SJSA1 (cell line): Measurements from ENCODE around the gene MAST2. TPM values are rescaled to one million over a fixed set of nuclear protein-coding genes. Genes with fewer than 3 reads are reported as not detected.

Experiments used
- DNase-seq, 2 experiments: peaks; one replicate each; pipeline ENCODE4 v3.0.0-alpha.2; 2015 to 2020; ENCODE audit warnings: low spot score in 2 of 2, low read depth in 1 of 2
- H3K27ac ChIP-seq: fragments of 250-450 bp; sonication (Bioruptor Pico); 2 replicates; pipeline ENCODE4 v1.5.1; 2020; ENCODE audit warnings: mild to moderate bottlenecking, moderate library complexity
- H3K27me3 ChIP-seq: fragments of 250-450 bp; sonication (Bioruptor Pico); replicated peaks from 2 replicates; pipeline ENCODE4 v1.5.1; 2020; ENCODE audit warnings: mild to moderate bottlenecking, moderate library complexity
- H3K36me3 ChIP-seq: fragments of 250-450 bp; sonication (Bioruptor Pico); 2 replicates; pipeline ENCODE4 v1.5.1; 2020; ENCODE audit warnings: mild to moderate bottlenecking
- H3K4me1 ChIP-seq: fragments of 250-450 bp; sonication (Bioruptor Pico); replicated peaks from 2 replicates; pipeline ENCODE4 v1.6.1; 2021; ENCODE audit warnings: mild to moderate bottlenecking
- H3K4me3 ChIP-seq: fragments of 250-450 bp; sonication (Bioruptor Pico); 2 replicates; pipeline ENCODE4 v1.5.1; 2020; ENCODE audit warnings: mild to moderate bottlenecking
- H3K9me3 ChIP-seq: fragments of 250-450 bp; sonication (Bioruptor Pico); replicated peaks from 2 replicates; pipeline ENCODE4 v1.5.1; 2020; ENCODE audit warnings: mild to moderate bottlenecking
- total RNA-seq: library from RNA; depleted of rRNA; stranded (reverse); fragments of >200 nt; shearing (Covaris generic); gene quantifications from 2 replicates; pipeline ENCODE4 v1.2.3, GENCODE V29; 2014

The MAST2 gene
- total RNA-seq, 1 experiment from 2014 or later = 16.8 TPM

GRCh38 chr1:46062651-46063319 is 259.4 kb downstream of the MAST2 start:
- no peak overlapping the region for H3K27ac ChIP-seq
- DNase-seq = peak in 1 of 2 experiments; percentile 11

GRCh38 chr1:46064708-46065107 is 261.3 kb downstream of the MAST2 start:
- no peaks in the 10 kb centered on the region for H3K27me3 ChIP-seq
- H3K9me3 ChIP-seq = no peaks in the 10 kb centered on the region; the same call in 1 of the 2 replicates
- peaks cover 13% of the 10 kb centered on the region for H3K36me3 ChIP-seq
- H3K27ac ChIP-seq = no peak overlapping the region
- H3K4me3 ChIP-seq = no peak overlapping the region
- DNase-seq = no peak
- no peaks in the 10 kb centered on the region; the same call in 1 of the 2 replicates for H3K4me1 ChIP-seq

More at GRCh38 chr1:46062651-46063319, 259.4 kb downstream of the MAST2 start:
- Histone ChIP-seq H3K27me3 (no peaks in the 10 kb centered on the region), H3K4me1 (no peaks in the 10 kb centered on the region; the same call in 1 of the 2 replicates), H3K36me3 (peaks cover 17% of the 10 kb centered on the region), H3K9me3 (no peaks in the 10 kb centered on the region; the same call in 1 of the 2 replicates), H3K4me3 (no peak overlapping the region)

- Histone ChIP-seq H3K27ac (no peak overlapping the region), H3K4me3 (no peak overlapping the region), H3K4me1 (no peaks in the 10 kb centered on the region; the same call in 1 of the 2 replicates), H3K9me3 (no peaks in the 10 kb centered on the region; the same call in 1 of the 2 replicates), H3K36me3 (peaks cover 16% of the 10 kb centered on the region), H3K27me3 (no peaks in the 10 kb centered on the region)
- no peak for DNase-seq
Observed at GRCh38 chr1:46065405-46065804, 262.0 kb downstream of the MAST2 start.

GRCh38 chr1:46067652-46068051 is 264.2 kb downstream of the MAST2 start:
- no peaks in the 10 kb centered on the region for H3K27me3 ChIP-seq
- no peak for DNase-seq
- H3K27ac ChIP-seq = no peak overlapping the region
- H3K9me3 ChIP-seq = no peaks in the 10 kb centered on the region
- peaks cover 6% of the 10 kb centered on the region; the same call in 1 of the 2 replicates for H3K36me3 ChIP-seq
- H3K4me3 ChIP-seq = no peak overlapping the region
- no peaks in the 10 kb centered on the region; the same call in 1 of the 2 replicates for H3K4me1 ChIP-seq

- no peaks in the 10 kb centered on the region; the same call in 1 of the 2 replicates for H3K4me1 ChIP-seq
- no peaks in the 10 kb centered on the region for H3K9me3 ChIP-seq
- peaks cover 6% of the 10 kb centered on the region; the same call in 1 of the 2 replicates for H3K36me3 ChIP-seq
- no peak overlapping the region for H3K27ac ChIP-seq
- DNase-seq = no peak
- no peak overlapping the region for H3K4me3 ChIP-seq
- no peaks in the 10 kb centered on the region for H3K27me3 ChIP-seq
Observed at GRCh38 chr1:46068525-46068924, 265.1 kb downstream of the MAST2 start.

- Histone ChIP-seq H3K27me3 (no peaks in the 10 kb centered on the region), H3K27ac (no peak overlapping the region), H3K9me3 (no peaks in the 10 kb centered on the region), H3K4me1 (no peaks in the 10 kb centered on the region; the same call in 1 of the 2 replicates), H3K4me3 (no peak overlapping the region), H3K36me3 (peaks cover 6% of the 10 kb centered on the region; the same call in 1 of the 2 replicates)
- DNase-seq = no peak
Observed at GRCh38 chr1:46070164-46070814, 266.9 kb downstream of the MAST2 start.

- no peaks in the 10 kb centered on the region for H3K27me3 ChIP-seq
- no peaks in the 10 kb centered on the region for H3K9me3 ChIP-seq
- DNase-seq = no peak
- H3K4me3 ChIP-seq = no peak overlapping the region
- H3K36me3 ChIP-seq = peaks cover 6% of the 10 kb centered on the region; the same call in 1 of the 2 replicates
- H3K4me1 ChIP-seq = no peaks in the 10 kb centered on the region
- H3K27ac ChIP-seq = no peak overlapping the region
Observed at GRCh38 chr1:46072975-46073374, 269.6 kb downstream of the MAST2 start.

GRCh38 chr1:46076343-46076742 is 272.9 kb downstream of the MAST2 start:
- Histone ChIP-seq H3K4me3 (no peak overlapping the region), H3K4me1 (no peaks in the 10 kb centered on the region), H3K9me3 (no peaks in the 10 kb centered on the region), H3K36me3 (no peaks in the 10 kb centered on the region), H3K27me3 (no peaks in the 10 kb centered on the region), H3K27ac (no peak overlapping the region)
- DNase-seq = no peak

- H3K27me3 ChIP-seq = no peaks in the 10 kb centered on the region
Observed at GRCh38 chr1:46077644-46078043, 274.2 kb downstream of the MAST2 start.

GRCh38 chr1:46080257-46080656 is 276.8 kb downstream of the MAST2 start:
- Histone ChIP-seq H3K27ac (no peak overlapping the region), H3K27me3 (no peaks in the 10 kb centered on the region), H3K36me3 (no peaks in the 10 kb centered on the region), H3K9me3 (no peaks in the 10 kb centered on the region), H3K4me3 (no peak overlapping the region), H3K4me1 (no peaks in the 10 kb centered on the region)
- no peak for DNase-seq

More at GRCh38 chr1:46077644-46078043, 274.2 kb downstream of the MAST2 start:
- Histone ChIP-seq H3K4me3 (no peak overlapping the region), H3K36me3 (no peaks in the 10 kb centered on the region), H3K27ac (no peak overlapping the region), H3K9me3 (no peaks in the 10 kb centered on the region), H3K4me1 (no peaks in the 10 kb centered on the region)
- DNase-seq = no peak

- Histone ChIP-seq H3K9me3 (no peaks in the 10 kb centered on the region), H3K27me3 (no peaks in the 10 kb centered on the region), H3K27ac (no peak overlapping the region), H3K4me1 (no peaks in the 10 kb centered on the region), H3K36me3 (no peaks in the 10 kb centered on the region), H3K4me3 (no peak overlapping the region)
- DNase-seq = no peak
Observed at GRCh38 chr1:46081206-46081605, 277.8 kb downstream of the MAST2 start.

GRCh38 chr1:46081619-46082018 is 278.2 kb downstream of the MAST2 start:
- no peak overlapping the region for H3K27ac ChIP-seq
- no peaks in the 10 kb centered on the region for H3K9me3 ChIP-seq
- no peaks in the 10 kb centered on the region for H3K36me3 ChIP-seq
- DNase-seq = no peak
- H3K27me3 ChIP-seq = no peaks in the 10 kb centered on the region
- no peaks in the 10 kb centered on the region for H3K4me1 ChIP-seq
- H3K4me3 ChIP-seq = no peak overlapping the region

GRCh38 chr1:46083579-46083978 is 280.2 kb downstream of the MAST2 start:
- Histone ChIP-seq H3K27ac (no peak overlapping the region), H3K4me1 (no peaks in the 10 kb centered on the region), H3K9me3 (no peaks in the 10 kb centered on the region), H3K27me3 (no peaks in the 10 kb centered on the region), H3K4me3 (no peak overlapping the region), H3K36me3 (no peaks in the 10 kb centered on the region)
- DNase-seq = no peak
